GM23248 (cell line): Measurements from ENCODE around the gene CEP78.

Source experiments
- EZH2 ChIP-seq: fragments of 200-600 bp; sonication (generic); IDR thresholded peaks from 2 replicates; pipeline ENCODE4 v1.6.1; 2018; ENCODE audit warnings: antibody characterized with exemption, mild to moderate bottlenecking; ENCODE audit not compliant: insufficient read depth, poor library complexity, severe bottlenecking
- EZH2phosphoT487 ChIP-seq: fragments of 200-600 bp; sonication (generic); IDR thresholded peaks from 2 replicates; pipeline ENCODE4 v1.6.1; 2018; ENCODE audit warnings: antibody characterized with exemption, moderate library complexity, mild to moderate bottlenecking, low read depth; ENCODE audit not compliant: insufficient read depth

GRCh38 chr9:78314953-78315870 lies 79.3 kb downstream of the CEP78 start:
- TF ChIP-seq EZH2phosphoT487 (no peak), EZH2 (no peak)
